HG03135 (cell line): ENCODE measurements around the gene GALNT12.

Source experiments
- ATAC-seq: cut with Tn5 transposase; IDR thresholded peaks from one replicate; pipeline ENCODE4 v1.9.1; 2021; ENCODE audit warnings: mild to moderate bottlenecking, moderate library complexity; ENCODE audit not compliant: unreplicated experiment

GALNT12 gene

DNA sequence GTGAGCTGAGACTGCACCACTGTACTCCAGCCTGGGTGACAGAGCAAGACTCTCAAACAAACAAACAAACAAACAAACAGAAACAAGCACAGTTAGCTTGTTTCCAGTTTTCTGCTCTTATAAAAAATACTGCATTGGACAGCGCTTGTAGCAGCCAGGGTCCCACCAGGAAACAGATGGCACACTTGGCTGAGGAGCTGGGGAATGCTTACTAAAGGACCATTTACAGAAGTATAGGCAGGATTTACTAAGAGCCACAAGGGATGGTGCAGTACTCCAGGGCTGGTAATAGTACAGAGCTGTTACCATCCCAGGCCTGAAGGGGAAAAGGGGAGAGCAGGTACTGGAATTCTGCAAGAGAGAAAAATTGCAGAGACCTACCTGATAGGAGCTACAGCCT is 5.9 kb upstream of the GALNT12 start:
- ATAC-seq: no peak

- no peak for ATAC-seq
Observed at GRCh38 chr9:98801969-98802371, 5.5 kb upstream of the GALNT12 start.

DNA sequence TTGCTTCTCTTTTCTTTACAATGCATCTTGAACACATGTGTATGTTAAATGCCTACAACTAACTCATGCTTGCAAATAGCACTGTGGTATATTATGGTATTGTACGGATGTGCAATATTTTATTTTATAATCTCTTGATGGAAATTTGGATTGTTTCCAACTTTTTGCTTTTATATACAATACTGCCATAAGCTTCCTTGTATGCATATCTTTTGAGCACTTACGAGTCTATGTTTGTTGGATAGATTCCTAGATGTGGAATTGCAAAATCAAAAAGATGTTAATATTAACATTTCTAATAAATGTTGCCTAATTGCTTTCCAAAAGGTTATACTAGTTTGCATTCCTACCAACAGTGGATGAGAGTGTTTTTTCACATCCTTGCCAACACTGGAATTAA is 3.4 kb upstream of the GALNT12 start:
- ATAC-seq: no peak

GRCh38 chr9:98805506-98806272 is 1.8 kb upstream of the GALNT12 start:
- ATAC-seq: no peak

DNA sequence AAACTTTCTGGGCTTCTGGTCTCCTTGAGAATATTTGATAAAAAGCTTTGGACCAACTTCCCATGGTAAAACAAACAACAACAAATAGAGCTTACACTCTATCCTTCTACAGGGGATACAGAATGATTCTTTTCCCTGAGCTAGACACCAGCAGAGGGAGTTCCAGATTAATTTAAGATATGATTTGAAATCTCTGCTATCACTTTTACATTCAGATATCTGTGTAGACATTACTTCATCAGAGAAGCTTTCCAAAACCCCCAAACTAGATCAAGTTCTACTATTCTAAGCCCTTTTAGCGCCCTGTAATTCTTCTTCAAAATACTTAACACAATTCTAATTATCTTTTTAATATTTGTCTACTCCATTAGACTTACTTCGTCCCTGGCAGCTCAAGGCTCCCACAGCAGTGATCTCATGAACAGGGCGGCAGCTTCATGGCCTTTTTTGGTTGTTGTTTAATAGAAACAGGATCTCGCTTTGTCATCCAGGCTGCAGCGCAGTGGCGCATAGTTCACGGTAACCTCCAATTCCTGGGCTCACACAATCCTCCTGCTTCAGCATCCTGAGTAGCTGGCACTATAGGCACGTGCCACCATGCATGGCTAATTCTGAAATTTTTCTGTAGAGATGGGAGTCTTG is 955 bp upstream of the GALNT12 start:
- ATAC-seq: no peak

GRCh38 chr9:98807814-98808195 is 335 bp downstream of the GALNT12 start:
- ATAC-seq: no peak

DNA sequence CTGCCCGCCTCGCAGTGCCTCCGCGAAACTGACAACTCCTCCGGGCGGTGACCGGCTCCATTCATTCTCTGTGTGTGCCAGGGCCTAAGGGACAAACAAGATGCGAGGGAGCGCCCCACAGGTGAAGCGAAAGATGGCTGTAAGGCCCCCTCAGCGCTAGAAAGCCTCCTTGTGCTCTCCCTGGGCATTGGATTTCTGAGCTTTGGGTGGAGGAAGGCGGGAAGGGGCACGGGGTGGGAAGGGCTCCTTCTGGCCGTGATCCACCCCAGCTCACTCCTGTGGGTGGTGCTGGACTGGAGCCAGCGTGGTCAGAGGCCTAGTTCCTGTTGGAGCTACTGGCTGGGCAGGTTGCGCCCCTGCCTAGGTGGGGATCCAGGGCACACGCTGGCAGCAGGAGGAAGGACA is 943 bp downstream of the GALNT12 start:
- ATAC-seq: no peak

- ATAC-seq: no peak
Observed at GRCh38 chr9:98808875-98809274, 1.4 kb downstream of the GALNT12 start.

GRCh38 chr9:98809311-98810101 is 2.0 kb downstream of the GALNT12 start:
- ATAC-seq: no peak

DNA sequence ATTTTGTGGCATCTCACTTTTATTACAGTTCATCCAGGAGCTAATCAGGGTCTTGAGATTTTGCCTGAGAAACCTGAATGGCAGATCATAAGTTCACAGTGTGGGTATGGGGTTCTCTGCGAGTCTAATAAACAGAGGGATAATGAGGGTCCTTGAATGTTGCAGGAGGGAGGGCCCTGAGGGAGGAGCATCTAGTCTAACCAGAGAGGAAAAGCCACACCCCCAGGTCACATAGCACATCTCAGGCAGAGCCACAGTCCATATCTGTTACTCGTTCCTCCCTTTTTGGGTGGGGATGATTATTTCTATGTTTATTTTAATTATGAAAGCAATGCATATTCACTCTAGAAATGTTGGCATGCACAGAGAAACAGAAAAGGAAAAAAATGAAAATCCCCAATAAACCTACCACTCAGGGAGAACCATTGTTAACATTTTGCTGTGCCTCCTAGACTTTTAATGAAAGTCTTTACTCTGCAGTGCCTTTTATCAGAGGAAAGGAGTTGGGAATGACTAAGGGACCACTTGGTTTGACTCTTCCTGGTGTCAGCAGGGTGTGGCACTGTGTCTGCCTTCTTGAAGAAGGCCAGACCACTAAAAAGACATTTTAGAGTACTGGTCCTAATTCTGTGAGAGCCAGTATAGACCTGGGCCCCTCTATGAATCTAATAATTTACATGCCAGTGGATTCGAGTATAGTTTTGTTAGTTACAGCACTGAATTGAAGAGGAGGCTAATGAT is 2.8 kb downstream of the GALNT12 start:
- ATAC-seq: no peak

GRCh38 chr9:98811051-98811650 is 3.7 kb downstream of the GALNT12 start:
- ATAC-seq: no peak

DNA sequence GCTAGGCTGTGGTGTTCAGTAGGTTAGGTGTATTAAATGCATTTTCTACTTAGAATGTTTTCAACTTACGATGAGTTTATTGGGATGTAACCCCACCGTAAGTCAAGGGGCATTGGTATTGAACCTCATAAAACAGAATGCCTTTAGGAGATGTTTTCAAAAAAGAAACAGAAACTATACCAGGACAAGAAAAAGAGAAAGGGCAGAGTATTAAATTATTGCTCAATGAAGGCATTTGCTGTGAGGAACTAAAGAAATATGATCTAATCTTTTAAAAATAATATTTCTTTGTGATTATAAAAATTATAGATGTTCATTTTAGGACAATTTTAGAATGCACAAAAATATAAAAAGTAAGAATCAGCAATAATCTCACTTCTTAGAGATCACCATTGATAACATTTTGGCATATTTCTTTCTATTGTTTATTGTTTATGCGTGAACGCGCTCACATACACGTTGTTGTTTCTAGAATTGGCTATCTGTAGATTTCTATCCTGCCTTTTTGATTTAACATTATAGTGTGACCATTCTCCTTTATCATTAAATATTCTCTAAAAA is 8.0 kb downstream of the GALNT12 start:
- ATAC-seq: no peak

DNA sequence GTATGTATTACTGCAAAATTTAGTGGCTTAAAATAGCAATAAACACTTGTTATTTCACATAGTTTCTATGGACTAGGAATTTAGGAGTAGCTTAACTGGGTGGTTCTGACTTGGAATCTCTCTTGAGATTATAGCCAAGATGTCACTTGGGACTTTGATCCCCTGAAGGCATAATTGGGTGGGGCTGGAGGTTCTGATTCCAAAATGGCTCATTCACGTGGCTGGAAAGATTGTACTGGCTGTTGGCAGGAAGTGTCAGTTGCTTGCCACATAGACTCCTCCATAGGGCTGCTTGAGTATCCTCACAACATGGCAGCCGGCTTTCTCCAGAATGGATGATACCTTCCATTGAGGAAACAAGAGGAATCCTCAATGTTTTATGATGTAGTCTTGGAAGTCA is 11.3 kb downstream of the GALNT12 start:
- no peak for ATAC-seq

GRCh38 chr9:98819231-98819630 is 11.8 kb downstream of the GALNT12 start:
- no peak for ATAC-seq

DNA sequence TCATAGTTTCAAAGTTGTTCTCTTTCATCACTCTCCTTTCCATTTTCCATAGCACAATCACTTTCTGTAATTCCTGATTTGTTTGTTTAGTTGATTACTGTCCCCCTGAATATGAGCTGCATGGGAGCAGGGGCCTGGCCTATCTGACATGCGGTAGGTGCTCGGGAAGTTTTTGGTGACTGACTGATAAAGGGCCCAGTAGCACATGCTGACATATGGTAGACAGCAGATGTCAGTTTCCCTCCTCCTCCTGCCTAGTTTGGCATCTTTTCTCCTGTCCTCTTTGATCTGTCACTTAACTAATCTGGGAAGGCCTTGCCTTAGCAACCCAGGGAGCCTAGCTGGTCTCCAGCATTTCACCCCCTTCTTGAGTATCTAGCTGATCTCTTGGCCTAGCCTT is 14.4 kb downstream of the GALNT12 start:
- no peak for ATAC-seq

- ATAC-seq: no peak
Observed at GRCh38 chr9:98822661-98823060, 15.2 kb downstream of the GALNT12 start.

- ATAC-seq: no peak
Observed at GRCh38 chr9:98823666-98824334, 16.3 kb downstream of the GALNT12 start.

- ATAC-seq: no peak
Observed at GRCh38 chr9:98825414-98825813, 17.9 kb downstream of the GALNT12 start.

DNA sequence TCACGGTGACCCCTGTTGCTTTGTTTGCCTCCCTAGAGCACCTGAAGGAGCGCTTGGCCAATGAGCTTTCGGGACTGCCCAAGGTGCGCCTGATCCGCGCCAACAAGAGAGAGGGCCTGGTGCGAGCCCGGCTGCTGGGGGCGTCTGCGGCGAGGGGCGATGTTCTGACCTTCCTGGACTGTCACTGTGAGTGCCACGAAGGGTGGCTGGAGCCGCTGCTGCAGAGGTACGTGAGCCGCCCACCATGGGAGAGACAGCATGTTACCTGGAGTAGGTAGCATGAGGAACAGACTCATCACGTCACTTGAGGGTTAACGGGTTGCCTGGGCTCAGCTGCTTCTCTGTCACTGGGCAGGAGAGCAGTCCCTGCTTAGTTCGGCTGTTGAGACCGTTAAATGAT is 19.2 kb downstream of the GALNT12 start:
- no peak for ATAC-seq

DNA sequence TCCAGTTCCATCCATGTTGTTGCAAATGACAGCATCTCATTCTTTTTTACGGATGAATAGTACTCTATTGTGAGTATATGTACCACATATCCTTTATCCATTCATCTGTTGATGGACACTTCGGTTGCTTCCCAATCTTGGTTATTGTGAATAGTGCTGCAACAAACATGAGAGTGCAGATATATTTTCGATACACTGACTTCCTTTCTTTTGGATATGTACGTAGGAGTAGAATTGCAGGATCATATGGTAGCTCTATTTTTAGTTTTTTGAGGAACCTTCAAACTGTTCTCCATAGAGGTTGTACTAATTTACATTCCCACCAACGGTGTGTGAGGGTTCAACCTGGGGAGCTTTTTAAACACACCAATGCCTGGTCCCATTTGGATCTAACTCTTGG is 22.3 kb downstream of the GALNT12 start:
- no peak for ATAC-seq
